ENCODE measurements around the gene PHACTR3. TPM values are rescaled to one million over a fixed set of nuclear protein-coding genes. Genes with fewer than 3 reads are reported as not detected.

The PHACTR3 gene
- total RNA-seq, 1 experiment from 2014 or later: not detected

DNA sequence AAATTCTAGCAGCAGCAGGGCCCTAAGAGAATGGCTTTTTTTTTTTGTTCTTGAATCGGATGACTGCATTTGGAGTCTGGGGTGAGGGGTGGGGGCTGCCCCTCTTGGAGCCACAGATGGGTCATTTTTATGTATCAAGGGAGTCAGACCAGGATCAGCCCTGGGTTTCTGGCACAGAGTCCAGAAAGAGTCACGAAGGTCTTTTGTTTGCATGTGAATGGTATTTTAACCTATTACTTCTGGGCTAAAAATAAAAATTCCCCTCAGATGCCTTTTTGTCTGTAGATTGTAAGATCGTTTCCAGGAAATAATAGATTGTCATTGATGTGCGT lies 72.5 kb downstream of the PHACTR3 start:
- no TSS peak for BruUV-seq (replicated peaks)
- intact Hi-C loops (cut with micrococcal nuclease): no loop called here
- no peak for ATAC-seq
- RAD21 ChIA-PET (ENCODE audit: low non-redundant PET in 1 of 2, low total read pairs in 2 of 2, uncharacterized antibody in 2 of 2, unreplicated experiment in 2 of 2): no interaction called here
- DNase-seq (ENCODE audit: low read depth, low spot score): no peak
- Histone ChIP-seq H3K27ac (ENCODE audit: low read depth, low read length) (no peak overlapping the region), H3K4me3 (replicated peaks in 1 of 2; ENCODE audit: low read depth in 1 of 2, low read length in 2 of 2) (no peak overlapping the region), H2AFZ (ENCODE audit: low read depth, low read length, poor library complexity, severe bottlenecking) (no peak overlapping the region), H4K20me1 (ENCODE audit: insufficient read depth) (no peaks in the 10 kb centered on the region), H3K79me2 (ENCODE audit: insufficient read depth, low read length) (no peaks in the 10 kb centered on the region), H3K9ac (ENCODE audit: low read length) (no peak overlapping the region), H3K27me3 (ENCODE audit: insufficient read depth, low read length) (peaks cover 48% of the 10 kb centered on the region), H3K36me3 (ENCODE audit: control insufficient read depth in 1 of 2, insufficient read depth in 2 of 2, low read length in 2 of 2) (no peaks in the 10 kb centered on the region), H3K4me1 (ENCODE audit: control insufficient read depth in 1 of 2, insufficient read depth in 2 of 2, low read length in 2 of 2) (no peaks in the 10 kb centered on the region), H3K4me2 (ENCODE audit: low read length) (no peak overlapping the region), H3K9me3 (ENCODE audit: control insufficient read depth in 1 of 2, insufficient read depth in 1 of 2, low read depth in 1 of 2, low read length in 2 of 2) (no peaks in the 10 kb centered on the region), H3K9me2 (ENCODE audit: insufficient read depth) (no peaks in the 10 kb centered on the region)
- no peak for TF ChIP-seq YY1 (IDR thresholded peaks at IDR 0.05; ENCODE audit: extremely low read depth, insufficient replicate concordance, low read depth, low read length)
- no peak for TF ChIP-seq SRF (IDR thresholded peaks at IDR 0.05; ENCODE audit: low read depth)
- no peak for TF ChIP-seq EZH2phosphoT487 (IDR thresholded peaks at IDR 0.05; ENCODE audit: borderline replicate concordance)
- TF ChIP-seq ZFX (IDR thresholded peaks at IDR 0.05): no peak
- no peak for TF ChIP-seq POLR2A (IDR thresholded peaks at IDR 0.05; ENCODE audit: borderline replicate concordance, extremely low read depth, insufficient read depth, insufficient read length)
- no peak for TF ChIP-seq EZH2 (IDR thresholded peaks at IDR 0.05)
- TF ChIP-seq CBX3 (IDR thresholded peaks at IDR 0.05; ENCODE audit: low read depth): no peak
- CTCF ChIA-PET: no interaction called here
- POLR2A ChIA-PET: no interaction called here

- intact Hi-C loops (cut with micrococcal nuclease): no loop called here
- Histone ChIP-seq H3K36me3 (ENCODE audit: control insufficient read depth in 1 of 2, insufficient read depth in 2 of 2, low read length in 2 of 2) (no peaks in the 10 kb centered on the region), H3K27me3 (ENCODE audit: insufficient read depth, low read length) (peaks cover 50% of the 10 kb centered on the region), H3K9me2 (ENCODE audit: insufficient read depth) (no peaks in the 10 kb centered on the region), H3K4me2 (ENCODE audit: low read length) (no peak overlapping the region), H3K4me3 (replicated peaks in 1 of 2; ENCODE audit: low read depth in 1 of 2, low read length in 2 of 2) (no peak overlapping the region), H3K4me1 (ENCODE audit: control insufficient read depth in 1 of 2, insufficient read depth in 2 of 2, low read length in 2 of 2) (no peaks in the 10 kb centered on the region), H3K79me2 (ENCODE audit: insufficient read depth, low read length) (no peaks in the 10 kb centered on the region), H3K27ac (ENCODE audit: low read depth, low read length) (no peak overlapping the region), H4K20me1 (ENCODE audit: insufficient read depth) (no peaks in the 10 kb centered on the region), H2AFZ (ENCODE audit: low read depth, low read length, poor library complexity, severe bottlenecking) (no peak overlapping the region), H3K9ac (ENCODE audit: low read length) (no peak overlapping the region), H3K9me3 (ENCODE audit: control insufficient read depth in 1 of 2, insufficient read depth in 1 of 2, low read depth in 1 of 2, low read length in 2 of 2) (no peaks in the 10 kb centered on the region)
- TF ChIP-seq CBX3 (IDR thresholded peaks at IDR 0.05; ENCODE audit: low read depth): no peak
- TF ChIP-seq RAD21 (IDR thresholded peaks at IDR 0.05; ENCODE audit: low read depth): no peak
- TF ChIP-seq JUND (IDR thresholded peaks at IDR 0.05): no peak
- no peak for TF ChIP-seq EZH2 (IDR thresholded peaks at IDR 0.05)
- no peak for TF ChIP-seq YY1 (IDR thresholded peaks at IDR 0.05; ENCODE audit: extremely low read depth, insufficient replicate concordance, low read depth, low read length)
- no peak for TF ChIP-seq POLR2AphosphoS5 (IDR thresholded peaks at IDR 0.05; ENCODE audit: low read depth, low read length)
- no peak for TF ChIP-seq SRF (IDR thresholded peaks at IDR 0.05; ENCODE audit: low read depth)
- TF ChIP-seq, protein P1, sequence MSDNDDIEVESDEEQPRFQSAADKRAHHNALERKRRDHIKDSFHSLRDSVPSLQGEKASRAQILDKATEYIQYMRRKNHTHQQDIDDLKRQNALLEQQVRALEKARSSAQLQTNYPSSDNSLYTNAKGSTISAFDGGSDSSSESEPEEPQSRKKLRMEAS (IDR thresholded peaks at IDR 0.05): no peak
- TF ChIP-seq ZNF274 (IDR thresholded peaks at IDR 0.05; ENCODE audit: low read depth, low read length): no peak
- TF ChIP-seq POLR2A (IDR thresholded peaks at IDR 0.05; ENCODE audit: borderline replicate concordance, extremely low read depth, insufficient read depth, insufficient read length): no peak
- TF ChIP-seq, protein P2, sequence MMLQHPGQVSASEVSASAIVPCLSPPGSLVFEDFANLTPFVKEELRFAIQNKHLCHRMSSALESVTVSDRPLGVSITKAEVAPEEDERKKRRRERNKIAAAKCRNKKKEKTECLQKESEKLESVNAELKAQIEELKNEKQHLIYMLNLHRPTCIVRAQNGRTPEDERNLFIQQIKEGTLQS (IDR thresholded peaks at IDR 0.05): no peak
- TF ChIP-seq EZH2phosphoT487 (IDR thresholded peaks at IDR 0.05; ENCODE audit: borderline replicate concordance): no peak; the same call in 1 of the 2 replicates
- ChIA-PET CTCF (no interaction called here), POLR2A (no interaction called here), RAD21 (ENCODE audit: low non-redundant PET in 1 of 2, low total read pairs in 2 of 2, uncharacterized antibody in 2 of 2, unreplicated experiment in 2 of 2) (no interaction called here)
- ATAC-seq (no peak), DNase-seq (ENCODE audit: low read depth, low spot score) (no peak)
- no TSS peak for BruUV-seq (replicated peaks)
Measured at GRCh38 chr20:59677586-59677985, 73.2 kb downstream of the PHACTR3 start.

Data from HCT116 (cell line).